ENCODE measurements around the gene DNAH14. TPM values are rescaled to one million over a fixed set of nuclear protein-coding genes. Genes with fewer than 3 reads are reported as not detected.

DNAH14 gene
- total and polyA plus RNA-seq, 2 of the 13 experiments (the other 11 are each of a cell fraction or from before 2014, with no cell fraction given): 4.5 to 27.5 TPM

DNA sequence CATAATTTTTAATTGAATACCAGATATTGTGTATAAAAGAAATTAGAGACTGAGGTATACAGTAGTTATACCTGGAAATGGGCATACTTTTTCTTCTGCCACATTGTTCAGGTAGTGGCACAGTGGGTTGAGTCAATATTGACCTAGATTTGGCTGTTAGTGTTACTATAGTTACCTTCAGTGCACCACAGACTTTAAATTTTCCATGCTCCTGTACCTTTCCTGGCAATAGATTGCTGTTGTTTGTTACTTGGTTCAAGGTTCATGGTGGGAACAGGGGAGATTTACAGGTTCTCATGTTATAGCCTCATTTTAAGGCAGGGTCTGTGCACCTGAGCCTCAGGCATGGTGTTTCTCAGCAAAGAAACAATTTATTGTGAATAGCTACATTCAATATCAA, 279.7 kb downstream of the DNAH14 start (continued):
- TF ChIP-seq, protein P1, sequence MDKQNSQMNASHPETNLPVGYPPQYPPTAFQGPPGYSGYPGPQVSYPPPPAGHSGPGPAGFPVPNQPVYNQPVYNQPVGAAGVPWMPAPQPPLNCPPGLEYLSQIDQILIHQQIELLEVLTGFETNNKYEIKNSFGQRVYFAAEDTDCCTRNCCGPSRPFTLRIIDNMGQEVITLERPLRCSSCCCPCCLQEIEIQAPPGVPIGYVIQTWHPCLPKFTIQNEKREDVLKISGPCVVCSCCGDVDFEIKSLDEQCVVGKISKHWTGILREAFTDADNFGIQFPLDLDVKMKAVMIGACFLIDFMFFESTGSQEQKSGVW (CRISPR knock-in tag; IDR thresholded peaks at IDR 0.05; ENCODE audit: borderline replicate concordance): no peak
- TF ChIP-seq ZBTB21 (CRISPR knock-in tag; IDR thresholded peaks at IDR 0.05) (no peak), WIZ (CRISPR knock-in tag; IDR thresholded peaks at IDR 0.05) (no peak), ETV5 (CRISPR knock-in tag; IDR thresholded peaks at IDR 0.05; ENCODE audit: borderline replicate concordance) (peak; percentile 17; the same call in 1 of the 2 replicates), FOXM1 (CRISPR knock-in tag; IDR thresholded peaks at IDR 0.05) (no peak), HMGA1 (CRISPR knock-in tag; conservative IDR thresholded peaks at IDR 0.05) (no peak), HDAC6 (IDR thresholded peaks at IDR 0.05; ENCODE audit: low read depth, low read length) (no peak), ZBTB3 (CRISPR knock-in tag; IDR thresholded peaks at IDR 0.05; ENCODE audit: borderline replicate concordance, low read depth) (no peak), HNF4G (IDR thresholded peaks at IDR 0.05; ENCODE audit: borderline replicate concordance, low read depth, low read length) (peak; percentile 56; the same call in 1 of the 2 replicates), HNF4G (CRISPR knock-in tag; IDR thresholded peaks at IDR 0.05; ENCODE audit: borderline replicate concordance, low read depth) (no peak; the same call in 1 of the 2 replicates), CENPT (CRISPR knock-in tag; IDR thresholded peaks at IDR 0.05; ENCODE audit: low read depth) (no peak), TSC22D2 (CRISPR knock-in tag; IDR thresholded peaks at IDR 0.05; ENCODE audit: borderline replicate concordance) (no peak), ZNF451 (CRISPR knock-in tag; IDR thresholded peaks at IDR 0.05) (no peak), TCF7L2 (IDR thresholded peaks at IDR 0.05; ENCODE audit: low read depth, low read length) (no peak), NAIF1 (CRISPR knock-in tag; IDR thresholded peaks at IDR 0.05; ENCODE audit: borderline replicate concordance) (no peak), HOXA9 (CRISPR knock-in tag; IDR thresholded peaks at IDR 0.05; ENCODE audit: borderline replicate concordance) (no peak)
- TF ChIP-seq, protein P2, sequence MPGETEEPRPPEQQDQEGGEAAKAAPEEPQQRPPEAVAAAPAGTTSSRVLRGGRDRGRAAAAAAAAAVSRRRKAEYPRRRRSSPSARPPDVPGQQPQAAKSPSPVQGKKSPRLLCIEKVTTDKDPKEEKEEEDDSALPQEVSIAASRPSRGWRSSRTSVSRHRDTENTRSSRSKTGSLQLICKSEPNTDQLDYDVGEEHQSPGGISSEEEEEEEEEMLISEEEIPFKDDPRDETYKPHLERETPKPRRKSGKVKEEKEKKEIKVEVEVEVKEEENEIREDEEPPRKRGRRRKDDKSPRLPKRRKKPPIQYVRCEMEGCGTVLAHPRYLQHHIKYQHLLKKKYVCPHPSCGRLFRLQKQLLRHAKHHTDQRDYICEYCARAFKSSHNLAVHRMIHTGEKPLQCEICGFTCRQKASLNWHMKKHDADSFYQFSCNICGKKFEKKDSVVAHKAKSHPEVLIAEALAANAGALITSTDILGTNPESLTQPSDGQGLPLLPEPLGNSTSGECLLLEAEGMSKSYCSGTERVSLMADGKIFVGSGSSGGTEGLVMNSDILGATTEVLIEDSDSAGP (CRISPR knock-in tag; IDR thresholded peaks at IDR 0.05; ENCODE audit: borderline replicate concordance): no peak
- TF ChIP-seq, protein P3, sequence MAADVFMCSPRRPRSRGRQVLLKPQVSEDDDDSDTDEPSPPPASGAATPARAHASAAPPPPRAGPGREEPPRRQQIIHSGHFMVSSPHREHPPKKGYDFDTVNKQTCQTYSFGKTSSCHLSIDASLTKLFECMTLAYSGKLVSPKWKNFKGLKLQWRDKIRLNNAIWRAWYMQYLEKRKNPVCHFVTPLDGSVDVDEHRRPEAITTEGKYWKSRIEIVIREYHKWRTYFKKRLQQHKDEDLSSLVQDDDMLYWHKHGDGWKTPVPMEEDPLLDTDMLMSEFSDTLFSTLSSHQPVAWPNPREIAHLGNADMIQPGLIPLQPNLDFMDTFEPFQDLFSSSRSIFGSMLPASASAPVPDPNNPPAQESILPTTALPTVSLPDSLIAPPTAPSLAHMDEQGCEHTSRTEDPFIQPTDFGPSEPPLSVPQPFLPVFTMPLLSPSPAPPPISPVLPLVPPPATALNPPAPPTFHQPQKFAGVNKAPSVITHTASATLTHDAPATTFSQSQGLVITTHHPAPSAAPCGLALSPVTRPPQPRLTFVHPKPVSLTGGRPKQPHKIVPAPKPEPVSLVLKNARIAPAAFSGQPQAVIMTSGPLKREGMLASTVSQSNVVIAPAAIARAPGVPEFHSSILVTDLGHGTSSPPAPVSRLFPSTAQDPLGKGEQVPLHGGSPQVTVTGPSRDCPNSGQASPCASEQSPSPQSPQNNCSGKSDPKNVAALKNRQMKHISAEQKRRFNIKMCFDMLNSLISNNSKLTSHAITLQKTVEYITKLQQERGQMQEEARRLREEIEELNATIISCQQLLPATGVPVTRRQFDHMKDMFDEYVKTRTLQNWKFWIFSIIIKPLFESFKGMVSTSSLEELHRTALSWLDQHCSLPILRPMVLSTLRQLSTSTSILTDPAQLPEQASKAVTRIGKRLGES (CRISPR knock-in tag; IDR thresholded peaks at IDR 0.05; ENCODE audit: borderline replicate concordance): no peak
- TF ChIP-seq, protein P4, sequence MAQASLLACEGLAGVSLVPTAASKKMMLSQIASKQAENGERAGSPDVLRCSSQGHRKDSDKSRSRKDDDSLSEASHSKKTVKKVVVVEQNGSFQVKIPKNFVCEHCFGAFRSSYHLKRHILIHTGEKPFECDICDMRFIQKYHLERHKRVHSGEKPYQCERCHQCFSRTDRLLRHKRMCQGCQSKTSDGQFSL (CRISPR knock-in tag; IDR thresholded peaks at IDR 0.05): no peak
- TF ChIP-seq, protein P5, sequence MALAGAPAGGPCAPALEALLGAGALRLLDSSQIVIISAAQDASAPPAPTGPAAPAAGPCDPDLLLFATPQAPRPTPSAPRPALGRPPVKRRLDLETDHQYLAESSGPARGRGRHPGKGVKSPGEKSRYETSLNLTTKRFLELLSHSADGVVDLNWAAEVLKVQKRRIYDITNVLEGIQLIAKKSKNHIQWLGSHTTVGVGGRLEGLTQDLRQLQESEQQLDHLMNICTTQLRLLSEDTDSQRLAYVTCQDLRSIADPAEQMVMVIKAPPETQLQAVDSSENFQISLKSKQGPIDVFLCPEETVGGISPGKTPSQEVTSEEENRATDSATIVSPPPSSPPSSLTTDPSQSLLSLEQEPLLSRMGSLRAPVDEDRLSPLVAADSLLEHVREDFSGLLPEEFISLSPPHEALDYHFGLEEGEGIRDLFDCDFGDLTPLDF (CRISPR knock-in tag; IDR thresholded peaks at IDR 0.05): no peak
- TF ChIP-seq, protein P6, sequence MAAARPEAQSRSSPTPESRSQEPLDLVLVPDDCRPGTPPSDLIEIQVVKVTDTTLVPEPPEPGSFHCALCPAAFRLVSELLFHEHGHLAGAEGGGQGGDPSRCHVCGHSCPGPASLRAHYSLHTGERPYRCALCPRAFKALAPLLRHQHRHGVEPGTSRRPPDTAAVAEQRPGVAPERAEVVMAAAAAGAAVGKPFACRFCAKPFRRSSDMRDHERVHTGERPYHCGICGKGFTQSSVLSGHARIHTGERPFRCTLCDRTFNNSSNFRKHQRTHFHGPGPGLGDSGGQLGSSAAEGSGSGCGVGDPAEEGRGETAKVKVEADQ (CRISPR knock-in tag; IDR thresholded peaks at IDR 0.05; ENCODE audit: borderline replicate concordance): no peak
